Endodermal cell (in vitro differentiated cells): ENCODE data around the gene TMEM62. TPM values are rescaled to one million over a fixed set of nuclear protein-coding genes. Genes with fewer than 3 reads are reported as not detected.

ENCODE experiments used
- DNase-seq: peaks from one replicate; pipeline ENCODE4 v3.0.0-alpha.2; 2017
- H3K27ac ChIP-seq: 2 replicates; pipeline ENCODE4 v1.5.1; 2013; ENCODE audit warnings: mild to moderate bottlenecking, low read depth, low read length, moderate library complexity
- H3K27me3 ChIP-seq: 2 replicates; pipeline ENCODE4 v1.6.1; 2013; ENCODE audit warnings: mild to moderate bottlenecking, low read length, moderate library complexity; ENCODE audit not compliant: insufficient read depth, control insufficient read depth, poor library complexity, severe bottlenecking
- H3K36me3 ChIP-seq: 2 replicates; pipeline ENCODE4 v1.7.0; 2013; ENCODE audit warnings: mild to moderate bottlenecking, low read length, moderate library complexity; ENCODE audit not compliant: control insufficient read depth, insufficient read depth
- H3K4me1 ChIP-seq: one replicate; pipeline ENCODE4 v1.7.0; 2013; ENCODE audit warnings: low read length; ENCODE audit not compliant: control insufficient read depth, insufficient read depth
- H3K4me3 ChIP-seq: 2 replicates; pipeline ENCODE4 v1.5.1; 2013; ENCODE audit warnings: mild to moderate bottlenecking, low read length, moderate library complexity
- H3K9ac ChIP-seq: 2 replicates; pipeline ENCODE4 v1.6.1; 2013; ENCODE audit warnings: mild to moderate bottlenecking, low read length, moderate library complexity; ENCODE audit not compliant: poor library complexity, severe bottlenecking; ENCODE audit errors: extremely low read depth
- H3K9me3 ChIP-seq: 2 replicates; pipeline ENCODE4 v1.6.1; 2013; ENCODE audit warnings: mild to moderate bottlenecking, low read length, moderate library complexity; ENCODE audit not compliant: control insufficient read depth
- H3K27ac Mint-ChIP-seq: 2 replicates; pipeline ENCODE4 v1.8.0; 2020; ENCODE audit warnings: mixed read lengths
- H3K27me3 Mint-ChIP-seq: 2 replicates; pipeline ENCODE4 v1.8.0; 2021; ENCODE audit warnings: mild to moderate bottlenecking, mixed read lengths; ENCODE audit not compliant: insufficient read depth
- H3K36me3 Mint-ChIP-seq: 2 replicates; pipeline ENCODE4 v1.8.0; 2020; ENCODE audit warnings: low read depth, mixed read lengths
- H3K4me1 Mint-ChIP-seq: 2 replicates; pipeline ENCODE4 v1.8.0; 2020; ENCODE audit warnings: mixed read lengths
- H3K4me3 Mint-ChIP-seq: 2 replicates; pipeline ENCODE4 v1.8.0; 2020; ENCODE audit warnings: mild to moderate bottlenecking, moderate library complexity, mixed read lengths
- H3K9me3 Mint-ChIP-seq: 2 replicates; pipeline ENCODE4 v1.8.0; 2020; ENCODE audit warnings: mild to moderate bottlenecking, mixed read lengths
- WGBS, 2 experiments: methylation state at CpG; one replicate each; pipeline versions ENCODE4 v1.1.5 to v1.1.7; 2013; ENCODE audit warnings: missing lambda C conversion rate in 2 of 2, mixed read lengths in 1 of 2; ENCODE audit not compliant: insufficient coverage in 1 of 2, insufficient read length in 1 of 2; 5-methylcytosine and 5-hydroxymethylcytosine counted together
- total RNA-seq, 2 donors: library from RNA; stranded (reverse); fragmentation: NEBNext Ultra II Directional in 1 of 2; extraction: Animal tissue kit (Norgen Biotek cat#: 25700) in 1 of 2; gene quantifications; 2 replicates in 1 of 2; 3 replicates in 1 of 2; pipeline ENCODE4 v1.2.1, GENCODE V29; 2021
- TF ChIP-seq, protein P1 (sequence below): fragments of 200-600 bp; sonication (generic); conservative IDR thresholded peaks from 2 replicates; pipeline ENCODE4 v1.5.0; 2021; ENCODE audit warnings: antibody characterized with exemption, mild to moderate bottlenecking

Gene TMEM62
- total RNA-seq, 2 donors from 2014 or later = 8.1 to 10.2 TPM

DNA sequence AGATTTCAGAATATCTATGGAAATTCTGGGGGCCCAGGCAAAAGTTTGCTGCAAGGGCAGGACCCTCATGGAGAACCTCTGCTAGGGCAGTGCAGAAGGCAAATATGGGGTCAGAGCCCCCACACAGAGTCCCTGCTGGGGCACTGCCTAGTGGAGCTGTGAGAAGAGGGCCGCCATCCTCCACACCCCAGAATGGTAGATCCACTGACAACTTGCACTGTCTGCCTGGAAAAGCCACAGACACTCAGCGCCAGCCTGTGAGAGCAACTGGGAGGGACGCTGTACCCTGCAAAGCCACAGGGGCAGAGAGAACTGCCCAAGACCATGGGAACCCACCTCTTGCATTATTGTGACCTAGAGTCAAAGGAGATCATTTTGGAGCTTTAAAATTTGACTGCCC lies 65.6 kb downstream of the TMEM62 start:
- H3K9me3 ChIP-seq = peaks cover 6% of the 10 kb centered on the region
- H3K36me3 ChIP-seq = peaks cover 27% of the 10 kb centered on the region
- no peaks in the 10 kb centered on the region for H3K27me3 ChIP-seq
- H3K4me3 ChIP-seq = no peak overlapping the region
- TF ChIP-seq, protein P1, sequence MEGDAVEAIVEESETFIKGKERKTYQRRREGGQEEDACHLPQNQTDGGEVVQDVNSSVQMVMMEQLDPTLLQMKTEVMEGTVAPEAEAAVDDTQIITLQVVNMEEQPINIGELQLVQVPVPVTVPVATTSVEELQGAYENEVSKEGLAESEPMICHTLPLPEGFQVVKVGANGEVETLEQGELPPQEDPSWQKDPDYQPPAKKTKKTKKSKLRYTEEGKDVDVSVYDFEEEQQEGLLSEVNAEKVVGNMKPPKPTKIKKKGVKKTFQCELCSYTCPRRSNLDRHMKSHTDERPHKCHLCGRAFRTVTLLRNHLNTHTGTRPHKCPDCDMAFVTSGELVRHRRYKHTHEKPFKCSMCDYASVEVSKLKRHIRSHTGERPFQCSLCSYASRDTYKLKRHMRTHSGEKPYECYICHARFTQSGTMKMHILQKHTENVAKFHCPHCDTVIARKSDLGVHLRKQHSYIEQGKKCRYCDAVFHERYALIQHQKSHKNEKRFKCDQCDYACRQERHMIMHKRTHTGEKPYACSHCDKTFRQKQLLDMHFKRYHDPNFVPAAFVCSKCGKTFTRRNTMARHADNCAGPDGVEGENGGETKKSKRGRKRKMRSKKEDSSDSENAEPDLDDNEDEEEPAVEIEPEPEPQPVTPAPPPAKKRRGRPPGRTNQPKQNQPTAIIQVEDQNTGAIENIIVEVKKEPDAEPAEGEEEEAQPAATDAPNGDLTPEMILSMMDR = no peak
- no peak overlapping the region for H3K27ac ChIP-seq
- DNase-seq = no peak
- Mint-ChIP-seq H3K27ac (no peak overlapping the region), H3K27me3 (peaks cover 2% of the 10 kb centered on the region), H3K4me1 (no peaks in the 10 kb centered on the region), H3K36me3 (peaks cover 46% of the 10 kb centered on the region), H3K4me3 (no peak overlapping the region), H3K9me3 (peaks cover 26% of the 10 kb centered on the region)
- 66 to 100% methylated on average over 2 to 3 of the region's 3 CpGs for WGBS, 2 experiments
- H3K9ac ChIP-seq = no peak overlapping the region
- H3K4me1 ChIP-seq = no peaks in the 10 kb centered on the region

DNA sequence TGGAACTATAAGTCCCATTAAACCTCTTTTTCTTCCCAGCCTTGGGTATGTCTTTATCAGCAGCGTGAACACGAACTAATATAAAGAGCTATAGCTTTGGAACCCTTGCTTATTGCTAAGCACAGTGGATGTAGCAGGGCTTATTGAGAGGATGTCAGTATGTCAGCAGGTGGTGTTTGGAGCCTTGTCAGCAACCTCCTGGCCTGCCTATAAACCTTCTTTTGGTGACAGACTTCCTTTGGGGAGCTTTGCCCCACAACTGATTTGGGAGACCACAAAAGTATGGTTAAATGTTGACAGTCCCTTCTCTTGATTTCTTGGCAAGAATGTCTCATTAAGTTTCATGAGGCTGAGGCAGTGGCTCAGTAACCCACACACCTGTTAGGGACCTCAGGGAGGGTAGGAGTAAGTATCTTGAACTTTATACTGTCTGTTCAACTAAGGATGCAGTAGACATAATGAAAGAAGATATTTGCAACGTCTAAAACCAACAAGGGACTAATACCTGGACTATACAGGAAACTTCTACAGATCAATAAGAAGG lies 66.6 kb downstream of the TMEM62 start:
- no peak overlapping the region for H3K4me3 ChIP-seq
- H3K27me3 ChIP-seq = no peaks in the 10 kb centered on the region
- Mint-ChIP-seq H3K27me3 (peaks cover 2% of the 10 kb centered on the region), H3K4me3 (no peak overlapping the region), H3K36me3 (peaks cover 39% of the 10 kb centered on the region), H3K9me3 (peaks cover 26% of the 10 kb centered on the region), H3K27ac (no peak overlapping the region), H3K4me1 (no peaks in the 10 kb centered on the region)
- H3K9me3 ChIP-seq = peaks cover 6% of the 10 kb centered on the region
- DNase-seq = no peak
- no peak overlapping the region for H3K27ac ChIP-seq
- H3K9ac ChIP-seq = no peak overlapping the region
- H3K36me3 ChIP-seq = peaks cover 23% of the 10 kb centered on the region
- H3K4me1 ChIP-seq = no peaks in the 10 kb centered on the region
- TF ChIP-seq, protein P1 = no peak
- WGBS, 2 experiments = 83 to 84% methylated on average over 1 to 3 of the region's 3 CpGs

DNA sequence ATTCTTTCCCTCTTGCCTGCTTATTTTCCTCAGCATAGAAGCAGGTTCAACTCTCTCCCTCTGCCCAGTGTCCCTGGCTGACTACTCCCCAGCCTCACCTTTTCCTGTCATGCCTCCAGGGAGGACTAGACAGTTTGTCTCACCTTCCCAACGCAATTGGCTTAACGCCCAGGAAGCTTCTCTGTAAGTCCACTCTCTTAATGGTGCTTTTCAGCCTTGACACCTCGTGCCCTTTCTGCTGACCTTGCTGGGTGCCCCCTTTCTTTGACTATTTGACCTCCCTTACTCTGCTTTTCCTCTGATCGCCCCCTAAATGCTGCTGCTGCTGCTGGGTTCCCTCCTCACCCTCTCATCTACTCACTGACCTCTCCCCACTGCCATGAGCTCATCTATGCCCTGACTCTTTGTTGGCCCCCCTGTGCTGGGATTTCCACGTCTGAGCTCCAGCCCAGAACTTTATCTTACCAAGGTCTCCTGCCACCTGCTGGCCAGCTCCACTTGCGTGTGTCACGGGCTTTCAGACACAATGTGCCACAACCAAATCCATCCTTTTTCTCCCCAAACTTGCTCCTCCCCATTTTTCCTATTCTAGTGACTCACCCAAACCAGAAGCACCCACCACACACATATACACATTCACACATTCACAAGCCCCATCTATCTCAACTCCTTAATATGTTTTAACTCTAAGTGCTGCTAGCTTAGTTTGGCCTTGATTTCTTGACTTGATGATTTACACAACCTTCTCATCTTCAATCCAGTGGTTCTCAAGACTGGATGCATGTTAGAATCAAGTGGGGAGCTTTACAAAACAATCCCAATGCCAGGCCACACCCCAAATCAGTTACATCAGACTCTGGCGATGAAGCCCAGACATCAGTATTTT lies 70.9 kb downstream of the TMEM62 start:
- no peaks in the 10 kb centered on the region for H3K27me3 ChIP-seq
- Mint-ChIP-seq H3K9me3 (peaks cover 6% of the 10 kb centered on the region), H3K36me3 (peaks cover 4% of the 10 kb centered on the region), H3K27ac (no peak overlapping the region), H3K27me3 (peaks cover 9% of the 10 kb centered on the region), H3K4me3 (no peak overlapping the region), H3K4me1 (no peaks in the 10 kb centered on the region)
- no peak overlapping the region for H3K4me3 ChIP-seq
- H3K27ac ChIP-seq = no peak overlapping the region
- H3K4me1 ChIP-seq = no peaks in the 10 kb centered on the region
- H3K36me3 ChIP-seq = no peaks in the 10 kb centered on the region
- no peaks in the 10 kb centered on the region for H3K9me3 ChIP-seq
- TF ChIP-seq, protein P1 = peak; percentile 83
- DNase-seq = peak; percentile 86
- H3K9ac ChIP-seq = no peak overlapping the region
- WGBS, 2 experiments = 48 to 54% methylated on average over 7 to 8 of the region's 8 CpGs
